DMS153 treated with DMSO at 0.1 percent for 48 hours (cell line): ENCODE data around the gene KLF16.
"Not testable (repeated sequence)": the region's sequence is repeated elsewhere in the genome, so short reads cannot be mapped to it uniquely, and the experiment has no call there.

Source experiments
- DNase-seq: peaks from one replicate; lab custom pipeline; 2025; ENCODE audit not compliant: unreplicated experiment; lab: John Stamatoyannopoulos, UW

KLF16 gene

DNA sequence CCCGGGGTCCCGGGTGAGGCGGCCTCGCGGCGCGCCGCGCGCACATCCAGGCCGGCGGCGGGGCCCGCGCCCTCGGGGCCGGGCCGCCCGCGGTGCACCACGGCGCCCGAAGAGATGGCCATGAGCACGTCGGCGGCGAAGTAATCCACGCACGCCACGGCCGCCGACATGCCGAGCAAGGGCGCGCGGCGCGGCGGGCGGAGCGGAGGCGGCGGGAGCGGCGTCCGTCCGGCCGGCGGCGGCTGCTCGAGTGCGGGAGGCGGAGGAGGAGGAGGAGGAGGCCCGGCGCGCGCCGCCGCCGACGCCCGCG, at the start of gene KLF16:
KLF16 (minus strand) TSS at position 252 of the 310 bp plus-strand sequence; CDS start at position 170, 82 bp downstream.
- DNase-seq = no peak

DNA sequence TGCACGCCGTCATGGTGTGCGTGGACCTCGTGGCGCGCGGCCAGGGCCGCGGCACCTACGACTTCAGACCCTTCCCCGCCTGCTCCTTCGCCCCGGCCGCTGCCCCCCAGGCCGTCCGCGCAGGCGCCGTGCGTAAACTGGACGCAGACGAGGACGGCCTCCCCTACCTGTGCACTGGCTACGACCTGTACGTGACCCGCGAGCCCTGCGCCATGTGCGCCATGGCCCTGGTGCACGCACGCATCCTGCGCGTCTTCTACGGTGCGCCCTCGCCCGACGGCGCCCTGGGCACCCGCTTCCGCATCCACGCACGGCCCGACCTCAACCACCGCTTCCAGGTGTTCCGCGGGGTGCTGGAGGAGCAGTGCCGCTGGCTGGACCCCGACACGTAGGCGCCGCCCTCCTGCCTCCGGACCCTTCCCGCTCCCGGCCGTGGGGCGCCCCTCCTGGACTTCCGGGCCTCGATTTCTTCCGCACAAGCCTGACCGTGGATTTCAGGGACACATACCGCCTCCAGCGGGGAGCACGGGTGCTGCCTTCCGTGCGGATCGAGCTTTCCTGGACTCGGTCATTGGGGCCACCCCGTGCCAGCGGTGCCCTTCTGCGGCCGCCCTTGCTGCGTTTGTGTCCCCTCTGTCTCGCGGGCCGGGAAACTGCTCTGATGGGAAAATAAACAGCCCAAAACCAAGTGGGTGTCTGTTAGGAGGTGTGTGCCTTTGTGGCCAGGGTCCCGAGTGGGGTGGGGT, 49.6 kb upstream of the KLF16 start:
- DNase-seq = no peak

DNA sequence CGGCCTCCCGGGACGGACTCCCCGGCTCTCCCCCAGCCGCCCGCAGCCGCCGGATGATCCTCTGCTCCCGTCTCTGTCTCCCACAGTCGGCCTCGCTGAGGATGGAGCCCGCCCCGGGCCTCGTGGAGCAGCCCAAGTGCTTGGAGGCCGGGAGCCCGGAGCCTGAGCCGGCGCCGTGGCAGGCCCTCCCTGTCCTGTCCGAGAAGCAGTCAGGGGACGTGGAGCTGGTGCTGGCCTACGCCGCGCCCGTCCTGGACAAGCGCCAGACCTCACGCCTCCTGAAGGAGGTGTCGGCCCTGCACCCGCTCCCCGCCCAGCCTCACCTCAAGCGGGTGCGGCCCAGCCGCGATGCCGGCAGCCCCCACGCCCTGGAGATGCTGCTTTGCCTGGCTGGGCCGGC, 48.6 kb upstream of the KLF16 start:
- no peak for DNase-seq

DNA sequence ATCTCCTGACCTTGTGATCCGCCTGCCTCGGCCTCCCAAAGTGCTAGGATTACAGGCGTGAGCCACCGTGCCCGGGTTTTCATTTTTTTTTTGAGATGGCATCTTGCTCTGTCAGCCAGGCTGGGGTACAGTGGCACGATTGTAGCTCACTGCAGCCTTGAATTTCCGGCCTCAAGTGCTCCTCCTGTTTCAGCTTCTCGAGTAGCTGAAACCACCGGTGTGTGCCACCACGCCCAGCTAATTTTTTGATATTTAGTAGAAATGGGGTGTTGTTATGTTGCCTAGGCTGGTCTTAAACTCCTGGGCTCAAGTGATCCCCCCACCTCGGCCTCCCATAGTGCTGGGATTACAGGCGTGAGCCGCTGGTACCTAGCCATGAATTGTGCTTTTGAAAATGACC, 47.7 kb upstream of the KLF16 start:
- no peak for DNase-seq

DNA sequence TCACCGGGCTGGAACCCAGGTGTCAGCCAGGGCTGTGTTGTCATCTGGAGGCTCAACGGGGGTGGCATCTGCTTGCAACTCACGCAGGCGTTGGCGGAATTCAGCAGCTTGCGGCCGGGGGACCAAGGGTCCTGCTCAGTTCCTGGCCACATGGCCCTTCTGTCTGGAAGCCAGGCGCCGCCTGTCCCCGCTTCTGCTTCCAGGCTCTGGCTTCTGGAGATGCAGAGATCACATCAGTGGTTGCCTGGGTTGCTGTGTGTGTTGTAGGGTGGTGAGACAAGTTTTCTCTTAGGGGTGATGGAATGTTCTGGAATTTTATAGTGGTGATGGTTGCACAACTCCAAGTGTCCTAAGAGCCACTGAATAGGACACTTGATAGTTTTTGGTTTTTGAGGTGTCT, 46.8 kb upstream of the KLF16 start:
- DNase-seq = no peak

DNA sequence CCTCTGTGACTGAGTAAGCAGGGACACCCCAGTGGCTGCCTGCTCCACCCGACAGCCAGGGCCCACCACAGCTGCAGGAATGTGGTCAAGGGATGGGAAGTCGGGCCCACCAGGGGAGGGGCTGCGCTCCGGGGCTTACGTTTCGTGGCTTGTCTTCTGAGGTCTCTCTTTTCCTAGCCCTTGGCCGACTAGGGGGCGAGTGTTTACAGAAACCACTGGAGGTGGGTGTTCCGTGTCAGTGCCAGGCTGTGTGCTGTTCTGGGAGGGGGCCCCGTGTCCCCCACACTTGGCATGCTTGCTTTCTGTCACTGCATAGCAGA, 46.3 kb upstream of the KLF16 start:
- no peak for DNase-seq

DNA sequence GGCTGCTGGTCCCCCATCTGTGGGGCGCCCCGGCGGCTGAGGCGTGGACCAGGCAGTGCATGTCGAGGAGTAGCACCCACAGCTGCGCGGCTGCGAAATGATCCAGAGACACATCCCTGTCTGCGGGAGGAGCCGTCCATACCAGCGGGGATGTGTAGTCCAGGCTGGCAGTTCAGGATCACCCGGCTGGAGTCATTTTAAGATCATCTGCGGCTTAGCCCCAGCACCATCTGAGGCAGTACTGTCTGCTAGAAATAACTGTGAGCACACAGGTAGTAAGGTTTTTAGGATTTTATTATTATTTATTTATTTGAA, 44.9 kb upstream of the KLF16 start:
- no peak for DNase-seq

DNA sequence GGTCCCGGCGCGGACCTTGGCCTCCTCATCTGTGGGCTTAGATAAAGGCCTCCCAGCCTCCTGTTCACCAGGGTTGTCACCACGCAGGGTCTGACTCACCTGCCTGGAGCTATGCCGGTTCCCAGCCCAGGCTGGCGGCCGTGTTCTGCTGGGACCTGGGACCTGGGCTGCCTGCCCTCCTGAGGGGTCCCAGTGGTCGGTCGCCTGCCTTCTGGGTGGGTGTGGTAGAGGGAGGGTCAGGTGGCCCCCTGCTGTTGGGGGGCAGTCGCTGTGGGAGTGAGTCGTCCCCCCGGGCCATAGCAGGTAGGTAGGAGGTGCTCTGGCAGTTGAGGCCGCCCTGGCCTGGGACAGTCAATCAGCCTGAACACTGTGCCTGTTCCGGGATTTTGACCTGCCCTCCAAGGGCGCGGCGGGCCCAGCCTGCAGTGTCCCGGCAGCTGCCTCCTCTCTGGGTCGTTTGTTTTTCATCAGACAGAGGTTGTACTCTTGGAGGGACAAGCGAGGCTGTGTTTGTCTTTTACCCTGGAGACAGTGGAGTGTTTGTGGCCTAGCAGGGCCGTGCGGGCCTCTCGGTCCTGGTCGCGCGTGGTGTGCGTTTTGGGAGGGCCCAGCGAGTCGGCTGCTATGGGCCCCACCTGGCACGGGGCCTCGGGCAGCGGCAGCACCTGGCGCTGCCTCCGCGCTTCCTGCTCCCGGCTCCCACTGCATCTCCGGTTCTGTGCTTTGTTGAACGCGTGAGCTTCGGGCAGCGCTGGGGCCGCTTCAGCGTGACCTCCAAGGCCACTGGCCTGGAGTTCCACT, 44.4 kb upstream of the KLF16 start:
- DNase-seq = no peak

DNA sequence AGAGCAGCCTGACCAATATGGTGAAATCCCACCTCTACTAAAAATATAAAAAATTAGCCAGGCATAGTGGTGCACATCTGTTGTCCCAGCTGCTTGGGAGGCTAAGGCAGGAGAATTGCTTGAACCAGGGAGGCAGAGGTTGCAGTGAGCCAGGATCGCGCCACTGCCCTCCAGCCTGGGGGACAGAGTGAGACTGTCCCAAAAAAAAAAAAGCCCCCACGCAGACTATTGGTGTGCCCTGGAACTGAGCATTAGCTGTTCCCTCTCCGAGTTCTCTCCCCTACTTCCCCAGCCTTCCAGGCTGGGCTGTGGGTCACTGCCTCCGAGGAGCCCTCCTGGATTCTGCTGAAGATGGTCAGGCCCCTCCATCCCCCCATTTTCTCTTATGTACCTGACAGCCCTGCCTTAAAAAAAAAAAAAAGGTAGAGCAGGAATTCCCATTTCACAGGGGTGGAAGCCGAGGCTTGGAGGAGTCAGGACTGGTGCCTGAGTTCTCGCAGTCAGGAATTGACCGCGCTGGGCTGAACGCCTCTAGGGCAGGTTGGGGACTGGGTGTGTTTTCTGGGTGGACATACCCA, 43.7 kb upstream of the KLF16 start:
- DNase-seq = no peak

DNA sequence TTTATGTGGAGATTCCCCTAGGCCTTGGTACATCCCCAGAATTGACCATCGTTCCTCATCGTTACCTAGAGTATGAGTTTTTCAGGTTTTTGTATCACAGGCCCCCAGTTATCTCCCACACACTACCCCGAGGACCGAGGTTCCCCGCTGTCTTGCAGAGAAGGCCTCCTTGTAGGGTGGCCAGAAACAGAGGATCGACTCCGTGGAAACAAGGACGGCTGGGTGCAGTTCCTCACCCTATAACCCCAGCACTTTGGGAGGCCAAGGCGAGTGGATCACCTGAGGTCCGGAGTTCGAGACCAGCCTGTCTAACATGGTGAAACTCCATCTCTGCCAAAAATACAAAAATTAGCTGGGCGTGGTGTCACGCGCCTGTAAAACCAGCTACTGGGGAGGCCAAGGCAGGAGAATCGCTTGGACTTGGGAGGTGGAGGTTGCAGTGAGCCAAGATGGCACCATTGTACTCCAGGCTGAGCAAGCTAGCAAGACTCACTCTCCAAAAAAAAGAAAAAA, 42.5 kb upstream of the KLF16 start:
- DNase-seq = no peak

DNA sequence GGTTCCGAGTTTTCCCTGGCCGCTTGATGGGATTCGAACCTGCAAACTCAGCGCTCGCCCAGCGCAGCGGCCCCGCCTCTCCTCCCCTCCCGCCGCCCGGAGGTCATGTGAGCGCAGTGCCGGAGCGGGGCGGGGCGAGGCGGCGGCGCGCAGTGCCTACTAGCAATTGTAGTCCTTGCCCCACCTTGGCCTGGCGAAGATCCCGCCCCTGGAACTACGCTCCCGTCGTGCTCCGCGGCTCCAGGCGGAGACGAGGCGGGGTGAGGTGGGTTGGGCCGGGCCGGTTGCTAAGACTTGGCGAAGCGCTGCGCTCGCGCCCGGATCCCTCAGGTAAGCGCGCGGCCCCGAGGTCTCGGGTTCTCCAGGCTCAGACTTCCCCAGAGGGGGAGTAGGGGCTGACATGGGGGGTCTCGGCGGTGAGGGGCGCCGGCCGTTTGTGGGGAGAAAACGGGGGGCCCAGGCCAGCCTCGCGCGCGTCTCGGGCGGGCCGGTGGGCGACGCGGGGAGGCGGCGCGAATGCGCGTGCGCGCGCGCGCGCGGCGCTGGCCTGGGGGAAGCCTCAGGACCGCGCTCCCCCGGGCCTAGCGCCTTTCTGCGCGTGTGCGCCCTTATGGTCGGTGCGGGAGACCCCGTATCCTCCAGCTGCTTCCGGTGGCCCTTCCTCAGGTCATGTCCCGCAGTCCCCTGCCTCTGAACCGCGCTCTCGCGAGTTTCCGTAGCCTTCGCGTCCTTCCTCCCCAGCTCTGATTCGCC, 41.9 kb upstream of the KLF16 start, which contains the start of the genes ADAT3 and SCAMP4:
ADAT3 (plus strand) TSS at position 290 of the 753 bp plus-strand sequence. CDS start 6,649 bp downstream, outside the sequence.
SCAMP4 (plus strand) TSS at position 290 of the 753 bp plus-strand sequence. CDS start 9,621 bp downstream, outside the sequence.
- peak; percentile 55 for DNase-seq

DNA sequence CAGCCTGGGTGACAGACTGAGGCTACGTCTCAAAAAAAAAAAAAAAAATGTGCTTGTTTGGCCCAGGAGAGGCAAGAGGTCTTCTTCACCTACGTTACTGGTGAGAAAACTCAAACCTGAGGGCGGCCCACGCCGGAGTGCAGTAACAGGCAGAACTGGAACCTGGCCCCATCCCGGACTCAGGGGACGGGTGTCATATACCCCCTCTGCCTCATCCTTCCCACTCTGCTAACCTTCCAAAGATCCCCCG, 41.4 kb upstream of the KLF16 start:
- DNase-seq = no peak

DNA sequence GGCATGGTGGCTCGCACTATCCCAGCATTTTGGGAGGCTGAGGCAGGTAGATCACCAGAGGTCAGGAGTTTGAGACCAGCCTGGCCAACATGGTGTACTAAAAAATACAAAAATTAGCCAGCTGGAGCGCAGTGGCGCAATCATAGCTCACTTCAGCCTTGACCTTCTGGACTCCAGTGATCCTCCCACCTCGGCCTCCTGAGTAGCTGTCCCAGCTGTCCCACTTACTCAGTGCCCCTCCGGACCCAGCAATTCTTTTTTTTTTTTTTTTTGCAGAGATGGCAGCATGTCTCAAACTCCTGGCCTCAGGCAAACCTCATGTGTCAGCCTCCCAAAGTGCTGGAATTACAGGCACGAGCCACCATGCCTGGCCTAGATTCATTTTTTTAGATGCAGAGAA, 39.5 kb upstream of the KLF16 start:
- DNase-seq = no peak

DNA sequence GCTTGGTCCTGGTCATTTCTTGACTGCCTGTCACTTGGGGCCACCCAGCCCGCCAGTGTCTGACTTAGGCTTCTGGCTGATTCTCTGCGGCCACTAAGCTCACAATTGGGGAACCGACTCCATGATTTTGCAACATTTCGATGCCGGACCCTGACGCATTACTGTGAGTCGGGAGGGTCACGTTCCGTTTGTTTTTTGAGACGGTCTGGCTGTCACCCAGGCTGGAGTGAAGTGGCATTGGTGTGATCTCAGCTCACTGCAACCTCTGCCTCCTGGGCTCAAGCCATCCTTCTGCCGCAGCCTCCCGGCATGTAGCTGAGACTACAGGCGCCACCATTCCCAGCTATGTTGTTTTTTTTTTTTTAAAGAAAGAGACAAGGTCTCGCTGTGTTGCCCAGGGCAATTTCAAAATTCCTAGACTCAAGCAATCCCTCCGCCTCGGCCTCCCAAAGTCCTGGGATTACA, 38.6 kb upstream of the KLF16 start:
- DNase-seq = no peak

DNA sequence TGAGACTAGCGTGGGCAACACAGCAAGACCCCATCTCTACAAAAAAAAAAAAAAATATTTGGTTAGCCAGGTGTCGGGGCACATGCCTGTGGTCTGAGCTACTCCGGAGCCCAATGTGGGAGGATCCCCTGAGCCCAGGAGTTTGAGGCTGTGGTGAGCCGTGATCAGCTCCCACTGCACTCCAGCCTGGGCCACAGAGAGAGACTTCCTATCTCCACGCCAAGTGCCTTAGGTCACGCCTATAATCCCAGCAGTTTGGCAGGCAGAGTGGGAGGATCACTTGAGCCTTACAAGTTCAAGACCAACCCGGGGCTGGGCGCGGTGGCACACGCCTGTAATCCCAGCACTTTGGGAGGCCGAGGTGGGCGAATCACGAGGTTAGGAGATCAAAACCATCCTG, 33.1 kb upstream of the KLF16 start:
- no peak for DNase-seq

DNA sequence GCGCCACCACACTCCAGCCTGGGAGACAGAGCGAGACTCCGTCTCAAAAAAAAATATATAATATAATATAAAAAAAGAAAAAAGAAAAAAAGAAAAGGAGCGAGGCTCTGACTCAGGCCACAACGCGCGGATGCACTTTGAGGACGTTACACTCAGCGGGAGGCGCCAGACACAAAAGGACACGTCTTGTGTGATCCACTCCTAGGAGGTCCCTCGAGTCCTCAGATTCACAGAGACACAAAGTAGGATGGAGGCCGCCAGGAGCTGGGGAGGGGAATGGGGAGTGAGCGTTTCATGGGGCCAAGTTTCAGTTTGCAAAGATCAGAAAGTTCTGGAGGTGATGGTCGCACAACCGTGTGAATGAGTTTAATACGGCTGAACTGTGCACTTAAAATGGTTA, 30.4 kb upstream of the KLF16 start:
- DNase-seq = no peak

DNA sequence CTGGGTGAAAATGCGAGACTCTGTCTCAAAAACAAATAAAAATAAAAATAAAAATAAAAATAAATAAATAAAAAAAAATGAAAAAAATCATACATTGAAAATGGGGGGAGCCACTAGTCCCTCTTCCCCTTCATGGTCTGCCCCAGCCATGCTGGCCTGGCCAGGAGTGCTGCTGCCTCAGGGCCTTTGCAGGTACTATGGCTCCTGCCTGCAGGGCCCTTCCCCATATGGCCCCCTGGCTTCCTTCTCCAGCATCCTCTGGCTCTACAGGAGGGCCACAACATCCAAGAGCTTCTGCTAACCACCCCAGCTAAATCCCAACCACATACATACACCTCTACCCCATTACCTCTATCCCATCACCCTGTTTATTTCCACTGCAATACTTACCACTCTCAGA, 26.5 kb upstream of the KLF16 start:
- DNase-seq = no peak

DNA sequence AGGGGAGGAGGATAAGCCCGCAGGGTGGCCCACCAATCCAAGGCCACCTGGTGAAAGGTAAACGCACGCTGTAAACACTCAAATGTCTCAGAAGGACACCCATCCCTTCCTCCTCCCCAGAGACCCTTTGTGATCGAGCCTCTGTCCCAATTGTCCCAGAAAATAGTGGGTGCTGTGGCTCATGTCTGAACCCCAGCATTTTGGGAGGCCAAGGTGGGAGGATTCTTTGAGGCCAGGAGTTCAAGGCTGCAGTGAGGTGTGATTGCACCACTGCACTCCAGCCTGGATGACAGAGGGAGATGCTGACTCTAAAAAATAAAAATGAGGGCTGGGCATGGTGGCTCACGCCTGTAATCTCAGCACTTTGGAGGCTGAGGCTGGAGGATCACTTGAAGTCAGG, 25.0 kb upstream of the KLF16 start:
- DNase-seq = no peak

DNA sequence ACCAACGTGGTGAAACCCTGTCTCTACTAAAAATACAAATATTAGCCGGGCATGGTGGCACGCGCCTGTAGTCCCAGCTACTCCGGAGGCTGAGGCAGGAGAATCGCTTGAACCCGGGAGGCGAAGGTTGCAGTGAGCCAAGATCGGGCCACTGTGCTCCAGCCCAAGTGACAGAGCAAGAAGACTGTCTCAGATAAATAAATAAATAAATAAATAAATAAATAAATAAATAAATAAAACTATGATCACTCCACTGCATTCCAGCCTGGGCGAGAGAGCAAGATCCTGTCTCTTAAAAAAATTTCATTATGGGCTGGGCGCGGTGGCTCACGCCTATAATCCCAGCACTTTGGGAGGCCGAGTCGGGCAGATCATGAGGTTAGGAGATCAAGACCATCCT, 23.0 kb upstream of the KLF16 start:
- DNase-seq = not testable (repeated sequence)

DNA sequence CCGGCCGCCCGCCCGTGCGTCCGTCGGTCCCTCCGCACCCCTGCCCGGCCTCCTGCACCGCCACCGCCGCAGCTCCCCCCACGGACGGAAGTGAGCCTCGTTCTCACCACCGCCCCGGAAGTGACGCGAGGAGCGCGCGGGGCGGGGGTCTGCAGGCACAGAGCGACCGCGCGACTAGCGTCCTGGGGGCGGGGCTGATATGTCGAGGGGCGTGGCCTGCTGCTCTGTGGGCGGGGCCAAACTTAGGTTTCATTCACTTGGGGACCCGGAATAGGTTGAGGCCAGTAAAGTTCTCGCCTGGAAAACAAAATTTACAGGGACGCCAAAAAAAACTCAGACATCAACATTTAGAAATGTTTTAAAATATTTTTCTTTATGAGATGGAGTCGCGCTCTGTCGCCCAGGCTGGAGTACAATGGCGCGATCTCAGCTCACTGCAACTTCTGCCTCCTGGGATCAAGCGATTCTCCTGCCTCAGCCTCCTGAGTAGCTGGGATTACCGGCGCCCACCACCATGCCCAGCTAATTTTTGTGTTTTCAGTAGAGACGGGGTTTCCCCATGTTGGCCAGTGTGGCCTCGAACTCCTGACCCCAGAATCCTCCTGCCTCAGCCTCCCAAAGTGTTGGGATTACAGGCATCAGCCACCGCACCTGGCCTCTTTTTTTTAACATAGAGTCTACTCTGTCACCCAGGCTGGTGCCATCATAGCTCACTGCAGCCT, 22.2 kb upstream of the KLF16 start, which contains the start of gene ABHD17A:
ABHD17A (minus strand) TSS at position 99 of the 722 bp plus-strand sequence. CDS start 3,930 bp downstream, outside the sequence.
- DNase-seq = peak; percentile 5
